Mesendoderm (in vitro differentiated cells): ENCODE measurements around the gene CDC42BPA.

ENCODE experiments used
- DNase-seq: peaks from one replicate; pipeline ENCODE4 v3.0.0; 2013
- H2AK5ac ChIP-seq: 2 replicates; pipeline ENCODE4 v1.6.1; 2013; ENCODE audit warnings: low read length, inconsistent platforms
- H2BK120ac ChIP-seq: 2 replicates; pipeline ENCODE4 v1.6.1; 2013; ENCODE audit warnings: low read depth, mild to moderate bottlenecking, low read length, moderate library complexity, mixed read lengths
- H2BK15ac ChIP-seq: replicated peaks from 2 replicates; pipeline ENCODE4 v1.6.1; 2013; ENCODE audit warnings: low read depth, mild to moderate bottlenecking, moderate library complexity
- H2BK5ac ChIP-seq: 2 replicates; pipeline ENCODE4 v1.6.1; 2013; ENCODE audit warnings: low read length, inconsistent platforms
- H3K18ac ChIP-seq: 2 replicates; pipeline ENCODE4 v1.6.1; 2013; ENCODE audit warnings: mild to moderate bottlenecking, low read length, mixed read lengths
- H3K23ac ChIP-seq: one replicate; pipeline ENCODE4 v1.6.1; 2013; ENCODE audit warnings: low read length
- H3K27ac ChIP-seq: 2 replicates; pipeline ENCODE4 v1.5.1; 2013; ENCODE audit warnings: low read depth, mild to moderate bottlenecking, inconsistent platforms, low read length, moderate library complexity
- H3K27me3 ChIP-seq: 2 replicates; pipeline ENCODE4 v1.6.1; 2013; ENCODE audit warnings: low read length, control low read depth, mild to moderate bottlenecking, inconsistent platforms; ENCODE audit not compliant: insufficient read depth, poor library complexity
- H3K36me3 ChIP-seq: 2 replicates; pipeline ENCODE4 v1.6.1; 2013; ENCODE audit warnings: low read length, inconsistent platforms; ENCODE audit not compliant: control insufficient read depth, insufficient read depth
- H3K4ac ChIP-seq: one replicate; pipeline ENCODE4 v1.6.1; 2013; ENCODE audit warnings: low read depth, mild to moderate bottlenecking, low read length, moderate library complexity
- H3K4me1 ChIP-seq: 2 replicates; pipeline ENCODE4 v1.6.1; 2013; ENCODE audit warnings: low read depth, low read length, inconsistent platforms; ENCODE audit not compliant: control insufficient read depth
- H3K4me2 ChIP-seq: 2 replicates; pipeline ENCODE4 v1.6.1; 2013; ENCODE audit warnings: low read length
- H3K4me3 ChIP-seq: 2 replicates; pipeline ENCODE4 v1.5.1; 2013; ENCODE audit warnings: mild to moderate bottlenecking, low read length
- H3K56ac ChIP-seq: one replicate; pipeline ENCODE4 v1.6.1; 2013; ENCODE audit warnings: low read length
- H3K79me1 ChIP-seq: 2 replicates; pipeline ENCODE4 v1.6.1; 2013; ENCODE audit warnings: low read length, inconsistent platforms
- H3K79me2 ChIP-seq: 2 replicates; pipeline ENCODE4 v1.6.1; 2013; ENCODE audit warnings: mild to moderate bottlenecking, low read length; ENCODE audit not compliant: control insufficient read depth, insufficient read depth
- H3K9ac ChIP-seq: 2 replicates; pipeline ENCODE4 v1.6.1; 2013; ENCODE audit warnings: low read length, inconsistent platforms
- H4K5ac ChIP-seq: one replicate; pipeline ENCODE4 v1.6.1; 2013; ENCODE audit warnings: low read length
- H4K8ac ChIP-seq: one replicate; pipeline ENCODE4 v1.6.1; 2013; ENCODE audit warnings: low read depth, mild to moderate bottlenecking, control low read depth, low read length, moderate library complexity
- WGBS: extraction: QIAGEN DNeasy Blood & Tissue Kit; methylation state at CpG from one replicate; pipeline ENCODE4 v1.1.7; 2013; ENCODE audit warnings: low lambda C conversion rate, missing lambda C conversion rate; ENCODE audit not compliant: insufficient coverage; ENCODE audit errors: extremely low coverage; 5-methylcytosine and 5-hydroxymethylcytosine counted together

CDC42BPA gene

GRCh38 chr1:227070638-227071285 is 247.5 kb downstream of the CDC42BPA start:
- Histone ChIP-seq H3K36me3 (no peaks in the 10 kb centered on the region), H2BK5ac (no peak overlapping the region), H3K23ac (no peak overlapping the region), H3K56ac (no peak overlapping the region), H3K4me1 (no peaks in the 10 kb centered on the region), H2AK5ac (no peak overlapping the region), H3K27me3 (no peaks in the 10 kb centered on the region), H2BK120ac (no peak overlapping the region), H3K9ac (no peak overlapping the region), H3K4ac (no peak overlapping the region), H3K4me2 (no peak overlapping the region), H4K5ac (no peak overlapping the region), H3K27ac (no peak overlapping the region), H4K8ac (no peak overlapping the region), H3K4me3 (no peak overlapping the region), H3K79me2 (no peaks in the 10 kb centered on the region), H3K79me1 (no peaks in the 10 kb centered on the region), H2BK15ac (no peak overlapping the region), H3K18ac (no peak overlapping the region)
- no CpG with 5 or more reads among the region's 4 CpGs for WGBS
- DNase-seq = no peak

- Histone ChIP-seq H3K4ac (no peak overlapping the region), H3K23ac (no peak overlapping the region), H4K8ac (no peak overlapping the region), H3K27ac (no peak overlapping the region), H3K4me2 (no peak overlapping the region), H3K18ac (no peak overlapping the region), H3K79me2 (no peaks in the 10 kb centered on the region), H3K4me1 (no peaks in the 10 kb centered on the region), H2AK5ac (no peak overlapping the region), H3K36me3 (no peaks in the 10 kb centered on the region), H3K56ac (no peak overlapping the region), H3K4me3 (no peak overlapping the region), H2BK5ac (no peak overlapping the region), H2BK120ac (no peak overlapping the region), H3K9ac (no peak overlapping the region), H2BK15ac (no peak overlapping the region), H4K5ac (no peak overlapping the region), H3K79me1 (no peaks in the 10 kb centered on the region), H3K27me3 (no peaks in the 10 kb centered on the region)
- no CpG with 5 or more reads among the region's 2 CpGs for WGBS
- DNase-seq = no peak
Measured at GRCh38 chr1:227069490-227069889, 248.8 kb downstream of the CDC42BPA start.

GRCh38 chr1:227068883-227069282 is 249.4 kb downstream of the CDC42BPA start:
- Histone ChIP-seq H3K36me3 (no peaks in the 10 kb centered on the region), H3K23ac (no peak overlapping the region), H2BK5ac (no peak overlapping the region), H2AK5ac (no peak overlapping the region), H3K18ac (no peak overlapping the region), H3K56ac (no peak overlapping the region), H2BK15ac (no peak overlapping the region), H3K4ac (no peak overlapping the region), H3K4me2 (no peak overlapping the region), H4K8ac (no peak overlapping the region), H4K5ac (no peak overlapping the region), H3K27ac (no peak overlapping the region), H3K27me3 (no peaks in the 10 kb centered on the region), H3K9ac (no peak overlapping the region), H2BK120ac (no peak overlapping the region), H3K4me3 (no peak overlapping the region), H3K79me1 (no peaks in the 10 kb centered on the region), H3K4me1 (no peaks in the 10 kb centered on the region), H3K79me2 (no peaks in the 10 kb centered on the region)
- no peak for DNase-seq
- WGBS = no CpG with 5 or more reads among the region's 2 CpGs

- H2BK5ac ChIP-seq = no peak overlapping the region
Measured at GRCh38 chr1:227066999-227067398, 251.3 kb downstream of the CDC42BPA start.

GRCh38 chr1:227065311-227065710 is 253.0 kb downstream of the CDC42BPA start:
- Histone ChIP-seq H3K4me2 (no peak overlapping the region), H3K4me3 (no peak overlapping the region), H3K79me2 (no peaks in the 10 kb centered on the region), H3K79me1 (no peaks in the 10 kb centered on the region), H2AK5ac (no peak overlapping the region), H3K18ac (no peak overlapping the region), H3K4ac (no peak overlapping the region), H4K8ac (no peak overlapping the region), H3K36me3 (no peaks in the 10 kb centered on the region), H2BK15ac (no peak overlapping the region), H2BK120ac (no peak overlapping the region), H2BK5ac (no peak overlapping the region), H3K4me1 (no peaks in the 10 kb centered on the region), H3K9ac (no peak overlapping the region), H3K27me3 (no peaks in the 10 kb centered on the region), H4K5ac (no peak overlapping the region), H3K56ac (no peak overlapping the region), H3K23ac (no peak overlapping the region), H3K27ac (no peak overlapping the region)
- no CpG with 5 or more reads among the region's 2 CpGs for WGBS
- no peak for DNase-seq

More at GRCh38 chr1:227066999-227067398, 251.3 kb downstream of the CDC42BPA start:
- Histone ChIP-seq H3K79me1 (no peaks in the 10 kb centered on the region), H2BK15ac (no peak overlapping the region), H3K36me3 (no peaks in the 10 kb centered on the region), H2BK120ac (no peak overlapping the region), H4K5ac (no peak overlapping the region), H3K4me3 (no peak overlapping the region), H3K27me3 (no peaks in the 10 kb centered on the region), H4K8ac (no peak overlapping the region), H3K56ac (no peak overlapping the region), H3K27ac (no peak overlapping the region), H3K4me2 (no peak overlapping the region), H3K23ac (no peak overlapping the region), H3K4me1 (no peaks in the 10 kb centered on the region), H3K9ac (no peak overlapping the region), H3K4ac (no peak overlapping the region), H3K79me2 (no peaks in the 10 kb centered on the region), H2AK5ac (no peak overlapping the region), H3K18ac (no peak overlapping the region)
- DNase-seq = no peak
- WGBS = no CpG with 5 or more reads among the region's 1 CpG

- H3K4ac ChIP-seq = no peak overlapping the region
- H2AK5ac ChIP-seq = no peak overlapping the region
- no peak overlapping the region for H3K4me3 ChIP-seq
- no peaks in the 10 kb centered on the region for H3K27me3 ChIP-seq
- no peak for DNase-seq
- WGBS = no CpG with 5 or more reads among the region's 2 CpGs
- H4K8ac ChIP-seq = no peak overlapping the region
- no peaks in the 10 kb centered on the region for H3K79me2 ChIP-seq
- no peak overlapping the region for H3K18ac ChIP-seq
- H3K9ac ChIP-seq = no peak overlapping the region
- no peak overlapping the region for H3K27ac ChIP-seq
- H4K5ac ChIP-seq = no peak overlapping the region
- no peak overlapping the region for H2BK5ac ChIP-seq
- no peak overlapping the region for H3K23ac ChIP-seq
- H3K4me1 ChIP-seq = no peaks in the 10 kb centered on the region
- no peak overlapping the region for H3K4me2 ChIP-seq
- H3K56ac ChIP-seq = no peak overlapping the region
- H3K36me3 ChIP-seq = no peaks in the 10 kb centered on the region
- no peak overlapping the region for H2BK120ac ChIP-seq
- H3K79me1 ChIP-seq = no peaks in the 10 kb centered on the region
- H2BK15ac ChIP-seq = no peak overlapping the region
Measured at GRCh38 chr1:227062306-227062705, 256.0 kb downstream of the CDC42BPA start.
